ENCODE measurements around the gene HPD. TPM values are rescaled to one million over a fixed set of nuclear protein-coding genes. Genes with fewer than 3 reads are reported as not detected.

HPD gene
- total RNA-seq, 1 experiment from 2014 or later, result 0.51 TPM

DNA sequence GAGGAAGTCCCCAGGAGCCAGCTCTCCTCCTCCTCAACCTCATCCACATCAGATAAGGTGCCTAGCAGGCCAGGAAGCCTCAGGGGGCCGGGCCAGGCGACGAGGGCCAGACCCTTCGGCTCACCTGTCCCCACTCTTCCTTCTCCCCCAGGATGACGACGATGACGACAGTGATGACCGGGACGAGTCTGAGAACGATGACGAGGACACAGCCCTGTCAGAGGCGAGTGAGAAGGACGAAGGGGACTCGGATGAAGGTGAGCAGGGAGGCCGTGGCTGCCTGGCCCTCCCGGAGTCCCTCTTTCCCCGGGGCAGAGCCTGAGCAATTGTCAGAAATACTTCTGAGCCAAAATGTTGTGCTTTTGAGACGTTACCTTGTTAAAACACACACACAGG, 41.0 kb downstream of the HPD start:
- TF ChIP-seq REST (IDR thresholded peaks at IDR 0.05; ENCODE audit: insufficient read depth in 1 of 2, low read depth in 2 of 2, low read length in 1 of 2) (no peak), SIN3A (IDR thresholded peaks at IDR 0.05; ENCODE audit: borderline replicate concordance, insufficient read depth, low read depth, low read length) (no peak), TCF7L2 (IDR thresholded peaks at IDR 0.05; ENCODE audit: low read depth, low read length) (no peak), POLR2AphosphoS5 (IDR thresholded peaks at IDR 0.05; ENCODE audit: low read depth, low read length) (no peak)
- TF ChIP-seq, protein P1, sequence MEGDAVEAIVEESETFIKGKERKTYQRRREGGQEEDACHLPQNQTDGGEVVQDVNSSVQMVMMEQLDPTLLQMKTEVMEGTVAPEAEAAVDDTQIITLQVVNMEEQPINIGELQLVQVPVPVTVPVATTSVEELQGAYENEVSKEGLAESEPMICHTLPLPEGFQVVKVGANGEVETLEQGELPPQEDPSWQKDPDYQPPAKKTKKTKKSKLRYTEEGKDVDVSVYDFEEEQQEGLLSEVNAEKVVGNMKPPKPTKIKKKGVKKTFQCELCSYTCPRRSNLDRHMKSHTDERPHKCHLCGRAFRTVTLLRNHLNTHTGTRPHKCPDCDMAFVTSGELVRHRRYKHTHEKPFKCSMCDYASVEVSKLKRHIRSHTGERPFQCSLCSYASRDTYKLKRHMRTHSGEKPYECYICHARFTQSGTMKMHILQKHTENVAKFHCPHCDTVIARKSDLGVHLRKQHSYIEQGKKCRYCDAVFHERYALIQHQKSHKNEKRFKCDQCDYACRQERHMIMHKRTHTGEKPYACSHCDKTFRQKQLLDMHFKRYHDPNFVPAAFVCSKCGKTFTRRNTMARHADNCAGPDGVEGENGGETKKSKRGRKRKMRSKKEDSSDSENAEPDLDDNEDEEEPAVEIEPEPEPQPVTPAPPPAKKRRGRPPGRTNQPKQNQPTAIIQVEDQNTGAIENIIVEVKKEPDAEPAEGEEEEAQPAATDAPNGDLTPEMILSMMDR (IDR thresholded peaks at IDR 0.05), result no peak
- BruUV-seq (replicated peaks), result no TSS peak
- CTCF ChIA-PET, result no interaction called here
- no peak overlapping the region for H3K4me3 ChIP-seq (ENCODE audit: low read depth in 2 of 2, low read length in 2 of 2)
- H3K36me3 ChIP-seq (ENCODE audit: control insufficient read depth, insufficient read depth, low read length), result peaks cover 10% of the 10 kb centered on the region
- intact Hi-C loops (cut with micrococcal nuclease; ENCODE audit: unreplicated experiment), result no loop called here
- POLR2A ChIA-PET, result no interaction called here
- no peak overlapping the region for H3K27ac ChIP-seq (ENCODE audit: low read length)
- no peaks in the 10 kb centered on the region for H3K9me3 ChIP-seq (ENCODE audit: control insufficient read depth, insufficient read depth, low read depth, low read length)
- H3K4me1 ChIP-seq (ENCODE audit: control insufficient read depth, insufficient read depth, low read length), result peaks cover 9% of the 10 kb centered on the region
- DNase-seq (ENCODE audit: low read depth, low spot score) (no peak), ATAC-seq (no peak)
- in situ Hi-C loops (cut with HindIII; ENCODE audit: low pct_unique_long_range_greater_than_20kb, low sequenced_read_pairs), result no loop called here
- H3K27me3 ChIP-seq (ENCODE audit: control insufficient read depth, insufficient read depth, low read length), result no peaks in the 10 kb centered on the region

DNA sequence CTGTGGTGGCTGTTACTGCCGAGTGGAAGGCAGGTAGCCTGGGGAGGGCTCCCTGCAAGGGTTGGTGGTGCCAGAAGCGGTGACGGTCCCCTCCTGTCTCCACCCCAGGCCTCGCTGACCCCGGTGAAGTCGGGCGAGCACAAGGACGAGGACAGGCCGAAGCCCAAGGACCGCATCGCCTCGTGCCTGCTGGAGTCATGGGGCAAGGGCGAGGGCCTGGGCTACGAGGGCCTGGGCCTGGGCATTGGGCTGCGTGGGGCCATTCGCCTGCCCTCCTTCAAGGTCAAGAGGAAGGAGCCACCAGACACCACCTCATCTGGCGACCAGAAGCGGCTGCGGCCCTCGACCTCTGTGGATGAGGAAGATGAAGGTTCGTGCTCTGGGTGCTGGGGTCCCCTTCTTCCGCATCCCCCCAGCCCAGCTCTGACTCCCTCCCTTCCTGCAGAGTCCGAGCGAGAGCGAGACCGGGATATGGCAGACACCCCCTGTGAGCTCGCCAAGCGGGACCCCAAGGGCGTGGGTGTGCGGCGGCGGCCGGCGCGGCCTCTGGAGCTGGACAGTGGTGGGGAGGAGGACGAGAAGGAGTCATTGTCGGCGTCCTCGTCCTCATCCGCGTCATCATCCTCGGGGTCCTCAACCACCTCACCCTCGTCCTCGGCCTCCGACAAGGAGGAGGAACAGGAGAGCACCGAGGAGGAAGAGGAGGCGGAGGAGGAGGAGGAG, 41.6 kb downstream of the HPD start:
- TSS peak; percentile 48 for BruUV-seq (replicated peaks)

More for the DNA sequence above, 41.6 kb downstream of the HPD start:
- Histone ChIP-seq H3K4me1 (ENCODE audit: control insufficient read depth, insufficient read depth, low read length) (peaks cover 9% of the 10 kb centered on the region), H3K9me3 (ENCODE audit: control insufficient read depth, insufficient read depth, low read depth, low read length) (no peaks in the 10 kb centered on the region), H3K36me3 (ENCODE audit: control insufficient read depth, insufficient read depth, low read length) (peaks cover 10% of the 10 kb centered on the region), H3K27ac (ENCODE audit: low read length) (no peak overlapping the region), H3K4me3 (ENCODE audit: low read depth in 2 of 2, low read length in 2 of 2) (no peak overlapping the region), H3K27me3 (ENCODE audit: control insufficient read depth, insufficient read depth, low read length) (no peaks in the 10 kb centered on the region)
- DNase-seq (ENCODE audit: low read depth, low spot score) (no peak), ATAC-seq (no peak)
- TF ChIP-seq TCF7L2 (IDR thresholded peaks at IDR 0.05; ENCODE audit: low read depth, low read length), result no peak
- no peak for TF ChIP-seq POLR2AphosphoS5 (IDR thresholded peaks at IDR 0.05; ENCODE audit: low read depth, low read length)
- TF ChIP-seq REST (IDR thresholded peaks at IDR 0.05; ENCODE audit: insufficient read depth in 1 of 2, low read depth in 2 of 2, low read length in 1 of 2), result no peak
- TF ChIP-seq SIN3A (IDR thresholded peaks at IDR 0.05; ENCODE audit: borderline replicate concordance, insufficient read depth, low read depth, low read length), result no peak
- TF ChIP-seq, protein P1 (IDR thresholded peaks at IDR 0.05), result no peak
- in situ Hi-C loops (cut with HindIII; ENCODE audit: low pct_unique_long_range_greater_than_20kb, low sequenced_read_pairs) (no loop called here), intact Hi-C loops (cut with micrococcal nuclease; ENCODE audit: unreplicated experiment) (no loop called here)
- ChIA-PET POLR2A (no interaction called here), CTCF (no interaction called here)

Data from Panc1 (cell line).